HG03135 (cell line): ENCODE data around the gene MED13L.
A peak's percentile ranks its signal among the peaks of the same experiment; 100 is the strongest.

Source experiments
- ATAC-seq: cut with Tn5 transposase; IDR thresholded peaks from one replicate; pipeline ENCODE4 v1.9.1; 2021; ENCODE audit warnings: mild to moderate bottlenecking, moderate library complexity; ENCODE audit not compliant: unreplicated experiment

MED13L gene

DNA sequence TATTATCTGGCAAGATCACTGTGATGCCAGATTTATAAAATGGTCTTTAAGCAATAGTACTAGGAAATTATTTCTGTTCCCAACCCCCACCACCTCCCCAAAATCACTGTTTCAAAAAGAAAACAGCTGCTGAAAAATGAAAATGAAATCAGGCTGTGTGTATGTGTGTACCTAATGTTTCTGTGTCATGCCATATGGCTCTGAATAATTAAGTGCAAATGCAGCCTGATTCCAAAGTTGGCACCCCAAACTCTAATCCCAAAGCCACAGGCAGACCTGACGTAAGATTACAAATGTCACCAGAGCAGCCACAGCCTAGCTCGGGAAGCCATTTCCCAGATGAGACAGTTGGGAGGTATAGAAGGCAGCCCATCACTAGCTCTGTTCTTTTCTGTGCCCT lies 175.5 kb downstream of the MED13L start:
- no peak for ATAC-seq

DNA sequence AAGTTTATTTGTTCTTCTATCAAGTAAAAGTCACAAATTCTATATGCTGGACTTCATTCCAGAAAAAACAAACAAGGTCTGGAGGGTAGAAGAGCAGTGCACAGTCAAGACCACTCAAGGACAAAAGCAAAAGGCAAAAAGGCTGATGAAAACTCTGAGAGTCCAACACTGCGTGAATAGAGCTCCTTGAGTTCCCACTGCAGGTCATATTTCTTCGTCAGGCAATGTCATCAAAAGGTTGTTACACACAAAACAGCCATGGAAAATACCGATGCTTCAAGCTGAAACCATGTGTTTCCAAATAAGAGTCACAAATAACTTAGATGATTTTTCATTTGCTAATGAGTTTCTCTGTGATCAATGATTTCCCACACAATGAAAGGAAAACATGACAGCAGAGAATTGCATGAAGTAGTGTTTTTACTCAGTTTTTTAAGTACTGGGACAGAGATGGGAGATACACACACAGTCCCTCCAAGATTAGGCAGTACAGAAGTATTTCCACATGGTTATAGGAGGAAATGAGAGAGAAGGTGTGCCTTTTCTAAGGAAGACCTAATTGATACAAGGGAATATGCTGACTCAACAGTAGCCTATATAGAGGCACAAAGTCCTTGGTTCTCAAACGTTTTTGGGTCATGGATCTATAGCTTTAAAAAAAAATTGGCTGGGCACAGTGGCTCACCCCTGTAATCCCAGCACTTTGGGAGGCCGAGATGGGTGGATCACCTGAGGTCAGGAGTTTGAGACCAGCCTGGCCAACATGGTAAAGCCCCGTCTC lies 177.7 kb downstream of the MED13L start:
- no peak for ATAC-seq

DNA sequence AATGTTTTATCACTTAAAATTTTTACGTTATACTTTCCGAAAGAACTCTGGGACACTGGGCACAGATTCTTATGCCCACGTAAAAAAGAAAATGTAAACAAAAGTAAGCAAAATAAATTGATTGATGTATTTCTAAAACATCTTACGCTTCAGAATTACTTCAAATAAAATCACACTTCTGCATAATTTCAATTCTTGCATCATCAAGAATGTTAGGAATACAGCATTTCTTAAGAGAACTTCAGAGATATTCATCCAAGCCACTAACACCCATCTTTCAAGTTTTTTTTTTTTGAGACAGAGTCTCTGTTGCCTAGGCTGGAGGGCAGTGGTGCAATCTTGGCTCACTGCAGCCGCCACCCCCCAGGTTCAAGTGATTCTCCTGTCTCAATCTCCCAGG lies 180.6 kb downstream of the MED13L start:
- no peak for ATAC-seq

DNA sequence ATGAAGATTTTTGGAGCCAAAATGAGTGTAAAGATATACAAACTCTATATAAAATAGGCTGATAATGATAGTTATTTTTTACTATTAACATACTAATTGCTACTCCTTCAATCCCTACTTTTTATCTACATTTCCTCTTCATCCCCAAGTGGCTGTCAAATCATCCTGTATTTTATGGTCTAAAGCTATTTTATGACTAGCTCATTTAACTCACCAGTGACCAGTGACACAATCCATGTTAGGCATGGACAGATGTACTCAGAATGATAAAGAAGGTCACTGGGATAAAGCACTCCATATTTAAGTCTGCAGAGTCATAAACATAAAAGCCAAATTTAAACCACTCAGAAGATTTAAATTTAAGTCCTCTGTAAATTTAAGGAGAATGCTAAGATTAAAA lies 183.0 kb downstream of the MED13L start:
- no peak for ATAC-seq

DNA sequence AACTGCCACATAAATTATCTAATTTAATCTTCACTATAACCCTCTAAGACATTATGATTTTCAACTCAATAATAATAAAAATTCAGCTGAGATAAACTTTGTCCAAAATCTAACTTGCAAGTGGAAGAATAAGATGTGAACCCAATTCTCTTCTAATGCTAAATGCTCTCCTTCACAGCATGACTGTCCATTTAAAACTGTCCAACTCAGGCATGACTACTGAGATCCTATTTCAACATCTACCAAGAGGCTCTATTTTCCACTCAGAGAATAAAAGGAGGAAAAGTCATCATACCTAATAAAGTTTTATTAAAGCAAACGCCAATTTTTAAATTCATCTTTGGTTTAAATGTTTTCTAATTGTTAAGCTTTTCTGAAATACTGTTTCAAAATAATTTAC lies 183.6 kb downstream of the MED13L start:
- no peak for ATAC-seq

DNA sequence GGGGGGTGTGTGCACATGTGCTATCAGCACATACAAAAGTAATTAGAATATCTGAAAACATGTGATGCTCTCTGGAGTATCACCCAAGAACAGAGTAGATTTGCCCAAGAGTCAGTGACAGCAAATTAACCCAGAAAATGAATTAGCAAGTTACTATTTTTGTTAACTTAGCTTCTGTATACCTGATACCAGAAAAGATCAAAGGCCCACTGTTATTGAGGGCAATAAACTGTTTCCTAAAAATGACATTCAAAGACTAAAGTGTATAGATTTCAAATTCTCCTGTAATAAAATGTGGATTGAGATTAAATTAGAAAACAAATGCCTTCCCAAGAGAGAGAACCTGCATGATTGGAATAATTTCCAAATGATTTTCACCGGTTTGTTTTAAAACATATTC lies 184.7 kb downstream of the MED13L start:
- ATAC-seq = no peak

DNA sequence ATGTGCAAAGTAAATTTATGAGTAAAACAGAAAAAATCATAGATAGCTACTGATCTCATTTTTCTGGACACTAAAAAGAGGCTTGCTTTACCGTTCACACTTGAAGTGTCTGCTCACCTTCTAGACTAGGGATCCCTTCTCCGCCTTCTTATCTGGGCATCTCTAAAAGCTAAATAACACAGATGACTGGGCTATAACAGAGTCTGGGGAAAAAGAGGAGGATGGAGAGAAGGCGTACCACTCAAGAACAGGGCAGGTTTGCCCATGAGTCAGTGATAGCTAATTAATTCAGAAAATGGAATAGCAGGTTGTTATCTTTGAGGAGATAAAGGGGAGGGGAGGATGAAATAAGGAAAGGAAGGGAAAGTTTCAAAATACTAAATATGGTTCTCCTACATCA lies 185.3 kb downstream of the MED13L start:
- no peak for ATAC-seq

DNA sequence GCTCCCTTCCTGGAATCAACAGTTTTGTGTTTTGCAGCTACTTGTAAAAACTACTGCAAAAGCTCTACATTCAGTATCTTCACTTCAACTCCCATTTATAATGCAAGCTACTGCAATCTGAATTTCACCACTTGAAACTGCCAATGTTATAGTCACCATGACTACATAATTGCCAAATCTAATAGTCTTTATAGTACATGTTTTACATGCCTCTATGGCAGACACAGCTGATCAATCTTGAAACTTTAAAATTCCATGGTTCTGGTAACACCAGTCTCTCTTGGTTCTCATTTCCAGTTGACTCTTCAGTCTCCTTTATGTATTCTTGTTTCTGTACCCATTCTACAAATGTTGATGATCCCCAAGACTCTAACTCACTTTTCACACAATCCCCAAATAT lies 185.9 kb downstream of the MED13L start:
- ATAC-seq = no peak

DNA sequence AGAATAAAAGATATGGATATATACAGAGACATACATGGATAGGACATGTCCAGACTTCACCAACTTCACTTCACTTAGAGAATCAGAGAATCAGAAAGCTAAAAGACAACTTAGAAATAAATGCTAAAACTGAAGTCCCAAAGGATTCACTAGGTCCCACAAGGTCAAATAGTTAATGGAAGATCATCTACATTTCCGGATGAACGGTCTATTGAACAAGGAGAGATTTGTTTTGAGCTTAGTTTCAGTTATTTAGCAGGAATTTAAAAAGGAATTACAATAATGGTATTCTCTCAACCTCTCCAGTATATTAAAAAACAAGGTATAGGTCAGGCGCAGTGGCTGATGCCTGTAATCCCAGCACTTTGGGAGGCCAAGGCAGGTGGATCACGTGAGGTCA lies 187.0 kb downstream of the MED13L start:
- no peak for ATAC-seq

DNA sequence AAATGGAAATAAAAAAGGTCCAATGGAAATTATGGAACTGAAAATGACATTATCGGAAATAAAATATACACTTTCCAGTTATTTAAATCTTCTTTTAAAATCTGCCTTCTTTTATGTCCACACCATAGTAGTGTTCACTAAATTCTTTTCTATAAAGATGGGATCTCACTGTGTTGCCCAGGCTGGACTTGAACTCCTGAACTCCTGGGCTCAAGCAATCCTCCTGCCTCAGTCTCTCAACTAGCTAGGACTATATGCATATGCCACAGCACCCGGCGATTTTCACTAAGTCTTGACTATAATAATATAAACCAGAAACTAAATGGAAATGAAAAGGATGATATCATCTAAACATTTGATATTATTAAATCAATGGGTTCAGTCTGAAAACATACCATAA lies 188.4 kb downstream of the MED13L start:
- ATAC-seq = no peak

DNA sequence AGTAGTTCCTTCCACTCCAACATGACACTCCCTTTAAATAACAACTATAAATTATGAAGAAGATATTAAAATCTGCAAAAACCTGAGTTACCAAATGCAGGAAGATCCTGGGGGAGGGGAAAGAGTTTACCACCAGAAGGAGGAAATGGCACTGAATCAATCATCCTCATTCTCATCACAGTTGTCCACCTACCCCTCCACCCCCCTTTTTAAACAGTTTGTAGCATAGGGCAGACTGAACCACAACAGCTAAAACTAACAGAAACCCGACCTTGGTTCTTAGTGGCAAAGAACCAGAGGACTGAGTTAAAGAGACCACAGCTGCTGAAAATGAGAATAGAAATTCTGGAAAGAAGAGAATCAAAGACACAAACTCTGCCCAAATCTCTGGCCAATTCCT lies 189.5 kb downstream of the MED13L start:
- ATAC-seq = peak; percentile 60

DNA sequence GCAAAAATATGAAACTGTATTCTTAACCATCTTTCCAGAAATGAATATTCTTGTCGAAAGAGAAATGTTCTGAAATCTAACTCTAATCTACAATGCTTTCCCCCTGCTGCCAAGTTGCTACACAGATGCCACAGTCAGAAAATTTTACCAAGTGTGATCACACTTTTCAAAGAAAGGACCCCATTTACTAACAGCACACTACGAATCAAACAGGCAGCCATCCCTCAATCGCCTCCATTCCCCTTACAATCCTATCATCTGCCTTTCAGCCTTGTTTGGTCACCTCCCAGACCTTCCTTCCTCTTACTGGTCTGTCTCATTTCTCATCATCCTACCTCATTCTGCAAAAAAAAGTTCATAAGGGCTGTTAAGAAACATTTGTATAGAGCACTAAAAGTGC lies 190.1 kb downstream of the MED13L start:
- ATAC-seq = no peak

DNA sequence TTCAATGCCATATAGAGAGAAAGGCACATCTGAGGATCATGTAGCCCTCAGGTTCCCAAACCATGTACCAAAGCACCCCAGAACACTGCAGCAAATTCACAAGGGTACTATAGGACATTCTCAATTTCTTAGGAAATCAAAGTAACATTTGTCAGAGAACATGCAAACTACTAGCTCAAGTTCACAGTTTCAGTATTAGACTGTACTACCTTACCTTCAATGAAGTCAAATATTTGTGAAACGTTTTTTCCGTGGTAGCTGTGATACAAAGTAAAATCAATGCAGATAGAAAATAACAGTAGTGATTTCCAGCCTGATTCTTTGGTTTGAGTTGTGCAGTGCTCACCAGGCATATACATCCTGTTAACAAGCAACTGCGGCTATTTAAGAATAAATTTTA lies 197.1 kb downstream of the MED13L start:
- no peak for ATAC-seq

DNA sequence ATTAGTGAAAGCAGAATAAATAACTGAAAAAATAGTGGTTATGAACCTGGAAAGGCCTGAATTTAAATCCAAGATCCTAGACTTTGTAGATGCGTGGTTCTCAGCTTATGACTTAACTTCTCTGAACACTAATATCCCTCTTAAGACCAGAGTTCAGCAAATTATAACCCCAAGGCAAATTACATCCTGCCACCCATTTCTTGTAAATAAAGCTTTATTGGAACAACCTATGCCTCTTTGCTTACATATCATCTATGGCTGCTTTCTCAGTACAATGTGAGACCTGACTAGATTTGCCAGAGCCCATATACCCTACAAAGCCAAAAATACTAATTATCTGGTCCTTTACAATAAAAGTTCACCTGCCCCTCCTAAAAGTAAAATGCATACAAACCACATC lies 199.1 kb downstream of the MED13L start:
- ATAC-seq = no peak

DNA sequence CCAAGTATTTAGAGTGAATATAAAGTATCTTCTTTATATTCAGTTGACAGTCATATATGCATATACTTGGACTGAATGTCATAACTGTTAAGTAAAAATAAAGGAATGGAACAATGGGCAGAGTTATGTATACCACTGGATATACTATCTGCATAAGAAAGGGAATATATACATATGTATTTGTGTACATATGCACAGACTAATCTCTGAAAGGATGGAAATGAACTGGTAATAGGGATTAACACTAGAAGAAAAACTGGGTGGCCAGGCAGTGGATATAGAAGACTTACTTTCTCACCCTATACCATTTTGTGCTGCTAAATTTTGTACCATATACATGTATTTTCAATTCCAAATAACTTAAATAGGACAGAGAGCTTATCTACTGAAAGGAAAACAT lies 200.1 kb downstream of the MED13L start:
- no peak for ATAC-seq

DNA sequence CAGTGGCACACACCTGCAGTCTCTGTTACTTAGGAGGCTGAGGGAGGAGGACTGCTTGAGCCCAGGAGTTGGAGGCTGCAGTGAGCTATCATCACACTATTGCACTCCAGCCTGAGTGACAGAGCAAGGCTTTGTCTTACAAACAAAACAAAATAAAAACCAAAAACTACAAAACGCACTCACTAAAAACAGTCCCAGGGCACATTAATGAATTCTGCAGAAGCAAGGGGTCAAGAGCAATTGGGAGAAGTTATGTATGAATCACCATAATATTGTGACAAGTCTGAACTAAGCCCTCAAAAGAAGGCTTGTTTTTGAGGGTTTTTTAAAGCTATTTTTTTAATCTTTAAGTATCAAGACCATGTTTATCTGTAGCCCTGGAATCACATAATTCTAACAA lies 201.1 kb downstream of the MED13L start:
- no peak for ATAC-seq

DNA sequence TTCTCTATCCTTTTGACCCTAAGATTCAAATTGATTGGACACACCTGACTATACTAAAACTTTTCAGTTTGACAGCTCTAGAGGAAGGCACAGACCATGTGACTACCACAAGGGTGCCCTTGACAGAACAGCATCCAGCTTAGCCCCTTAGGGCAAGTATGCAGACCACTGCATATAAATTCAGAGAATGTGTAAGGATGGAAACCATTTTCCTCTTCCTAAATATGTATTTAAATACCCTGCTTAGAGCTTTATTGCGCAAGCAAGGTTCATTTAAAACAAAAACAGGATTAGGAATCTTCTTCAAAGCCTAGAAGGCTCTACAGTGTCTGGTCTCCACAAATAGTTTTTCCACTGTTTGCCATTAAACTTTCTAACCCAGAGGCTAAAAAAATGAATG lies 202.8 kb downstream of the MED13L start:
- no peak for ATAC-seq

DNA sequence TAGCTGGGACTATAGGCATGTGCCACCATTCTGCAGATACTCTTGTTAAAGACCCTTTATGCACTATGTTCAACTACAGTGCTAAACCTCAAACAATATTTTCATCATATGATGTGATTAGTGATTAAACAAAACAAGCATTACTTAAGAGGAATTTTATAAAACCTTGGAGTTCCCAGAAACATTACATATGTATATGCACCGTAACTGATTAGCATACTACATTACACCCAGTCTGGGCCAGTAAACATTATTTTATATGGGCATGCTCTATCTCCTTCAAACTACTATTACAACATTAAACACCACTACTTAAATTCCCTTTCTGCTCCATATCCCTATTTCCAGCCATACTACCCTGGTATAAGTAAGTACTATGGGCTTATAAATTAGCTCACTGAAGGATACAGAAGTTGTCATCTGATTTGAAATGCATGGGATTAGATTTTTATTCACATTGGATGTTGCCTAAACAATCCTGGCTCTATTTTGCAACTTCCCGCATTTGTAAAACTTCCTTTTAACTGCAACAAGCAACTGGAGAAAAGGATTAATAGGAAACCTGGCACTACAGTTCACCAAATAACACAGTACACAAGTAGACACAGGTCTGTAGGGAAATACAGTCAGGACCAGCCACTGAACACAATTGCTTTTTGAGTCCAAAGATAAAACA lies 205.8 kb downstream of the MED13L start:
- no peak for ATAC-seq

DNA sequence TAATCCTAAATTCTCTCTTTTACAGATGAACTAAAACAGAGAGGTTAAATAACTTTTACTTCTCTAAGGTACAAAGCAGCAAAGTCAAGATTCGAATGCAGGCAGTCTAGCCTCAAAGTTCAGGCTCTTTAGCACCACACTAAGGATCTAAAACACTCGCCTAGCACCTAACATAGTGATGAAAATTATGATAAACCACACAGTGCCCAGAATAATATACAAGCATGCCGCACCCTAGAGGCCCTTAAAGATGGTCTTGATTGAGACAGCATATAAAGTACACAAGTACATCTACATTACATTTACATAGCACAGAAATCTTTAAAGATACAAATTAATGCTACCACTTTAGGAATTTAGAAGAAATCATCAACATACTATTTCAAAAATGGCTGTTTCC lies 207.0 kb downstream of the MED13L start:
- ATAC-seq = no peak

DNA sequence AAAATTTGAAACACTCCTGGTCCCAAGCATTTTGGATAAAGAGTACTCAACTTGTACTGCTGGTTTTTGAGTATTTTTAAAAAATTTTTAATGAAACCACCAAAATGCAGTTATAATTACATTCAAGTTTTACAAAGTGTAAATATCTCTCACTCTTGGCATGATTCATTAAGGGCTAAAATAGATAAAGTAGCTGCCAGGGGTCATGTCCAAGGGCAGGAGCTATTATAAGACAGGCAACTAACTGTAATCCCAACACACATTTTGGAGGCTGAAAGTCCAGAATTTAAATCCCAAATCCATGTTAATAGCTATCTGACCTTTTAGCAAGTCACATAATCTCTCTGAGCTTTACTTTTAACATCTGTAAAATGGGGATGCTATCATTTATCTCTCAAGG lies 207.6 kb downstream of the MED13L start:
- ATAC-seq = no peak

DNA sequence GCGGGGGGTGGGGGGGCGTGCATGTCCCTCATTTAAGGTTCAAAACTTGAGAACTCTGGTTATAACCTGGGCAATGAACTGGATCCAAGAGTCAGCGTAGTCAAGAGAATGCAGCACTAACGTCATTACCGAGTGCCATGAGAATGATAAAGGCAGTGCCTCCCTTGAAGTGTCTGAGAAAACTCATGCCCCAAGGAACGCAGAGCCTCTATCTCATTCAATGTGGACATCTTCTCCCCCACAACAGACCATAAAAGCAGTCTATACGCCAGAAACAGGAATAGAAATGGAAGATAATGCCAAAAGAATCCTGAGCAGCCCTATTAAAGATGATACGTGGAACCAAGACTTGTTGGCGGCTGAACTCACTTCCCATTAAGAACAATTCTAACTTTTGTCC lies 208.6 kb downstream of the MED13L start:
- no peak for ATAC-seq

DNA sequence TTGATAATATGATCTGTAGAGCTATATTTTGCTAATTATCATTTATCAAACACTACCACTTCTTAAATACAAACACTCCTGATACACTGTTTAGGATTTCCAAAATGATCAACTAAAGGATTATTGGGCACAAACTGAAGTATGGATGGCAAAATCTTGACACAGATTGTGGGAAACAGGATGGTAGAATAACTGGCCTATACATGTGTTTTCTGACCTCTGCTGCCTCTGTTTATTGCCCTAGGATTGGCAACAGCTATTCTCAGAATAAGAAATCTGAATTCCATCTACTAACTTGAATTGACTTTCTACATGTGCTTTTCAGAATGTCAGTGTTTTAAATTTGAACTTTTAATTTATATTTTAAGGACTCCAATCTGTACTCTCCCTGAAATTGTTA lies 209.1 kb downstream of the MED13L start:
- no peak for ATAC-seq

DNA sequence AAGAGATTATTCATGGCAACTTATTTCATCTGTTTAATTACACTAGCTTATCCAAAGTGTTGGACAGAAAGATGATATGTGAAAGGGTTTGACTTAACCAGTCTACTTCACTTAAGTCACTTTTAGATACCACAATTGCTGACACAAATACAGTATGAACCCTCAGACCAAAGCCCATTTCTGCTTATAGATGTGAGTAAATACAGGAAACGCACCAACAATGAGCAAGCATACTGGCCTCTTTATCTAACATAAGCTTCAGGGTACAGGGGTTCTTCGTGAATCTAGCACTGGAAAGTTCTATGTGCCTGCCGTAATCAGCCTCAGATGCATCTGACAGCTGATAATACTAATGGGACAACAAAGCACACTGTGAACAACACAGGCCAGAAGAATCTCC lies 209.6 kb downstream of the MED13L start:
- ATAC-seq = no peak
